HG03066 (cell line): ENCODE results near the gene RABGAP1.
A peak's percentile ranks its signal among the peaks of the same experiment; 100 is the strongest.

Experiments used
- ATAC-seq: cut with Tn5 transposase; IDR thresholded peaks from one replicate; pipeline ENCODE4 v1.9.1; 2021; ENCODE audit warnings: low read depth; ENCODE audit not compliant: unreplicated experiment

Gene RABGAP1

DNA sequence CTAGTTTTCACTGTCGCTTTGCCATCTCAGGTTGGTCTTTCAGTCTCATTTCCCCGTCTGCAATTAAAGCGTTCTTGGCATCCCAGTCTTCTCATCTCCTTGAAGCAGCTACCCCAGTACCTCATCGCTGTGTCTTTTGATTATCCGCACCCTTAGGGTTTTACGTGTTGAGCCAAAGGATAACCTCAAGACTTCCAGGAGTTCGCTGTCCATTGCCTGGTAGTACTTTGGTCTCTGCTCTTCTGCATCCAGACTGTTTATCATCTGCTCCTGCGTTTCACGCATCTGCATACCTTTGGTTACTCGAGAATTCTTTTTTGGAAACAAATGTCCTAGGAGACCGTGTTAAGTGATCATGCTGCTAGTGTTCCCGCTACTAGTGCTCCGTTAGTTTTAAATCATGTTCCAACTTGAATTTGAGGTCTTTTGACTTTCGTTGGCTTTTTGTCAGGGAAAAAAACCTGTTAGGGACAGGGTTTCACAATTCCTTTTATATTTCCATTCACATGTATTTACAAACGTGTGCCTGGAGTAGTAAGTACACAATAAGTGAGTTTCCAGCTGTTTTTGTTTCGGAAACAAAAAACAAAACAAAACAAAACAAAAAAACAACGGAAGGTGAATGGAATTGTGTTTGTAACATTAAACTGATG is 888 bp downstream of the RABGAP1 start:
- ATAC-seq, result no peak

DNA sequence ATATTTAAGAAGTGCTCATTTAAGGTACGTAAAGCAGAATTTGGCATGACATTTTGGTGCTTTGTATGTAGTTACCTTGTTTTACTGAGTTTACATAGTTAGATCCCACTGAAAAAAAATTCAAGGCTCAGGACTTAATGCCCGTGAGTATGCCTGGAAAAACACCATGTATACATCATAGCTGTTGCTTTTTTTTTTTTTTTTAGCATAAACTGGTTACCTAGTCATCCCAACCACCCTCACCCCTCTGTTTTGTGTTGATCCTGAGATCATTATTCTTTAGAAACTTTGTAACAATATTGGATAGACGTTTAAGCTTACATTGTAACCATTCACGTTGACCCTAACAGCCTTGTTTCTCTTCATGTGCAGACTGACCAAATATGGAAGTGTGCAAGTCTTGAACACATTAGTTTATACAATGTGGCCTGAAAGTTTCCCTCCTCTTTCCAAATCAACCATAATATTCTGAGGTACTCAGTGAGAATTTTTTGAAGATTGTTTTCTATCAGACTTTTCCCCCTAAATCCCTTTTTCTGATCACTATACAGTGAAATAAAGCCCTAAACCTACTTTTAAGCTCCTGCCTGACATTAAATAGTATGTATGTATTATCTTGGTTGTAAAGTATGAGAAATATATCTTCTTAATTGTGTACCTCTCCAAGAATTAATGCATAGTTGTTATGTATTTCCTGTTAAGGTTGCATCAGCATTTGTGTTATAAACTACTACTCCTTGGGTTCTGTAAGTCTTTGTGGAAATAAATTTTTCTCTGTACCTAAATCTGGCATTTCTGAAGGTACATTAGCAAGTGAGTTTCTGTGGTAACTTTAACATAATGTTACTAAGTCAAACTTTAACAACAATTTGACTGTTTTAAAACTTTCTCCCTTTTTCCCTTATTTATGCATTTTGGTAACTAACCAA is 4.4 kb downstream of the RABGAP1 start:
- no peak for ATAC-seq

DNA sequence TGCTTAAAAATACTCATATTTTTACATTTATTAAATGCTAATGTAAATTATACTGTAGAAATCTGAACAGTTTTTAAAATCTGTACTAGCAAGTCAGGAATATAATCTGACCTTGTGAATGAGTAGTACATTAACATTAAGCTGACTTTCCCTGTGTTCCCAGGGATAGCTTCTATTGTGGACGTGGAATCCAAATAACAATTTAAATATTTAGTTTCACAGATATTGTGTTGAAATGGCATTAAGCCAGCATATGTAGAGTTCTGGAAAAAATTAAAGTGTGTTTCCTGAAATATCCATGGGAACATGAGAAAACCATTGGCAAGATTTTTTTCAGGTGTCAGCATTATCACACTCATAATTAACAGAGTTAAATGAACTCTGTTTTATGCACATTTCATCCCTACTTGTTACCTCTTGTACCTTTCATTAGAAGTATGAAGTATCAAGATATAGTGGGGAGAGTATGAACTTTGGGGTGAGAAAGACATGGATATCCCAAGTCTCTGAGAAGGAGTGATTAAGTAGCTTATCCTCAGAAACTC is 5.7 kb downstream of the RABGAP1 start:
- ATAC-seq, result no peak

DNA sequence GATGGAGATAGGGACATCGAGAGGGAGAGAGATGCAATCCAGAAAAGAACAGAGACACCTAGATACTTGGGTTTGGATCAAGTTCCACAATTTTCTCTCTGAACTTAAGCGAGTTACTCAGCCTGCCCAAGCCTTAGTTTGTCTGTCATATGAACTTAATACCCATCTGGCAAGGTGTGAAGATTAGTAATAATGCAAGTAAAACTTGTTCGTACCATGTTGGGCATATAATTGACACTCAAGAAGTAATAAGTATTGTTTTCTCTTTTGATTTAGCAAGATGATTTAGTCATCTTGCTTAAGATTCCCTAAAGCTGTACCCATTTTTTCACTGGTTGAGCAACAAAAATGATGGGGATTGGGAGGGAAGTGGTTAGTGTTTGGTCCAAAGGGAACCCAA is 7.5 kb downstream of the RABGAP1 start:
- no peak for ATAC-seq

DNA sequence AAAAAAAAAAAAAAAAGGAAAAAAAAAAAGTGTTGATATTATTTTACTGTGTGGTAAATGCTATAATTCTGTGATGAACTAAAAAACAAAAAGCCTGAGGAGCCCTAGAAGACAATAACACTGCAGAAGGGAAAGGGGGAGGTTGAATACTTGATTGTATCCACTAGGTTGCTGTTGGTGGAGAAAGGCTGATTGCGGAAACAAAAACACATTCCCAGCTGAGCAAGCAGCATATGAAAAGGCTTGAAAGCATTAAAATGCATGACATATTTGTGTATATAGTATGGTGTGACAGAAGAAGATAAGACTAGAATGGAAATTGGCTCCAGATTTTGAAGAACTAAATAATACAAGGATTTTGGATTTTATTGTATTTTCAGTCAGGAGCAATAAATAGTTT is 8.9 kb downstream of the RABGAP1 start:
- no peak for ATAC-seq

DNA sequence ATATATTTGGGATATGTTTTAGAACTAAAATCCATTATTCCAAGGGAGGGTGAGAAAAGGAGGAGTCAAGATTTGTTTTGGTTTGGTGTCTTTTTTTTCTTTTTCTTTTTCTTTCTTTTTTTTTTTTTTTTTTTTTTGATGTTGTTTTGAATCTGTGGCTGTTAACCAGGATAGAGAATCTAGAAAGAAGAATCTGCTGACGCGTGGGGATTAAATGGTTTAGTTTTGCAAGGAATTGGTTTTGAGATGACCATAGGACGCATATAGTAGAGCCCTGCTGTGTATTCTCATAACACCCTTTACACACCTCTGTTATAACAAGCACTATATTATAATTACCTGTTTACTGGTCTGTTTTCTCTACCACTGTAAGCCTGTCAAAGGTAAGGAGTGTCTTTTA is 9.4 kb downstream of the RABGAP1 start:
- no peak for ATAC-seq

DNA sequence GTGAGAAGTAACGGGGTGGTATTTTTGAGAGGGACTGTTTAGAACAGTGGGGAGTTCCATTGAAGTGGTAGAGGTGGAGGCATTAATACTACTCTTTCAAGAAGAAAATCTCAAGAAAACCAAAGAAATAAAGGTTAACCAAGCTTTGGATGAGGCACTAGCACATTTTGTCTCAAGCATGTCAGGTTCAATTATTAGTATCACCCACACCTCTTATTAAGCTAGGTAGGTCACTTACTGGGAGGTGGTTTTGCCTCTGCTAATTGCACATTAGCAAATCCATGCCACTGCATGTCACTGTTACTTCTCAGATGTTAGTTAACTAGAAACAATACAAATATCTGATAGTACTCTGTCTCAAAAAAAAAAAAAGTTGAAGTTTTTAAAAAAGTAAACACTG is 10.2 kb downstream of the RABGAP1 start:
- no peak for ATAC-seq

DNA sequence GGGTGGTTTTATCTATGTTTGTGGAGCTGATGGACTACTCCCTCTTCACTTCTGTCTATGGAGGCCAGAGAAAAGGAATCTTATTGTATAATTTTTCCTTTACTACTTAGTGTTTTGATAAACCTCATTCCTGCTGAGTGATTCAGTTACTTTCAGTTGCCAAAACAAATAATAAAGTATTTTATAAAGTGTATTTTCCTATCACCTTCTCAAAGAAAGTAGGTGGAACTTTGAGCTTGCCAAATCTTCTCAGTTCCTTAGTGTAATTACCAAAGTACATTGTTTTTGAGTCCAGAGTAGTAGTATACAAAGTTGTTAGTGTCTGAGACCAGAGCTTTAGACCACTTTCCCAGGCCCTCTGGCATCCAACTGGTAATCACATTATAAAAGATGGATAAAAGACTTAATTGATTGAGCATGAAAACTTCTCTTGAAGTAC is 13.5 kb downstream of the RABGAP1 start:
- no peak for ATAC-seq

DNA sequence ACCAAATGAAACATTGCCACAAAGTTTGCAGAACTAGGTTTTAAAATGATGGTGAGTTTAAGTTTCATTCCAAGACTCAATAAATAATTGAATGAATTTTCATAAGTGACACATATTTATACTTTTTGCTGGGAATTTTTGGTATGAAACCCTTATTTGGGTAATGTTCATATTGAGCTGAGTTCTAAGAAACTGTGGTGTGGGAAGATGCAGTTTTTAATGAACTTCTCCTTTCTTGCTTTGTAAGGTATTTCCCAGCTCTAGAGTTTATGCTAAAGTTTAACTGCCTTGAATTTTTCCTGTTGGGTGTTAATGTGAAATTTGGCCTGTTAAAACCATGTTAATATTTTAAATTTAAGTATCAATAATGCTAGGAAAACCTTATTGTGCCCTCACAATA is 15.1 kb downstream of the RABGAP1 start:
- no peak for ATAC-seq

DNA sequence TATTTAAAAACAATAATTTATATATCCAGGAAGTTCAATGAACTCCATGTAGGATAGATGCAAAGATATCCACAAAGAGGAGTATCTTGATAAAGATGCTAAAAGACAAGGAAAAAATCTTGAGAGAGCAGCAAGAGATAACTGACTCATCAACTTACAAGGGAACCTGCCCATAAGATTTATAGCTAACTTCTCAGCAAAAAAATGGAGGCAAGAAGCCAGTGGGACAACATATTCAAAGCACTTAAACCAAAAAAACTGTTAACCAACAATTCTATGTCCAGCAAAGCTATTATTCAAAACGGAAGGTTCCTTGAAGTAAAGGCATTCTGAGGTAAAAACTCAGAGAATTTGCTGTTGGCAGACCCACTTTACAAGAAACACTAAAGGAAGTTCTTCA is 20.3 kb downstream of the RABGAP1 start:
- no peak for ATAC-seq

DNA sequence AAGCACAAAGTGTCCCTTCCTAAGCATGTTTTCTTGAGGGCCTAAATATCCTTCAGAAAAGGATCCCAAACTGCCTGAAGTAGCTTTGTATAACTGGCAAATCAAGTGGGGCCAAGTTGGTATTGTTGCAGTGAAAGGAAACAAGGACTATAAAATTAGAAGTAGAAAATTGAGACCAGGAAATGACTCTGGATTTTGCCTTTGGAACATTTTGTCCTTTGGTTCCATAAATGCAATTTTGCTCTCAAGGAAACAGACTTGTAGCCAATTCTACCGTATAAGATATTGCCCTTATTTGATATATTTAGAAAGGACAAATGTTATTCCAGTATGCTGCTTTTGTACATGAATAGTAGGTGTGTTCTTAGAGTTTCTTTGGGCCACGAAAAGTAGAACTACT is 34.4 kb downstream of the RABGAP1 start:
- ATAC-seq, result no peak

DNA sequence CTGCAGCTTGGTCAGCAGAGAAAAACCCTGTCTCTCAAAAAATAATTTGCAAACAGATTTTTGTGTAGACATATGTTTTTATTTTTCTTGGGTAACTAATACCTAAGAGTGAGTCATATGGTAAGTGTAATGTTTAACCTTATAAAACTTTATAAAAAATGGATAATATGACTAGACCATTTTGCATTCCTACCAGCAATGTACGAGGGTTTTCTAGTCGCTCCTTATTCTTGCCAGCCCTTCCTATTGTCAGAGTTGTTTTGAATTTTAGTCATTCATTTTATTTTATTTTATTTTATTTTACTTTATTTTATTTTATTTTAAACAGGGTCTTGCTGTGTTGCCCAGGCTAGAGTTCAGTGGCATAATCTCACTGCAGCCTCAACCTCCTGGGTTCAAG is 37.8 kb downstream of the RABGAP1 start:
- no peak for ATAC-seq

DNA sequence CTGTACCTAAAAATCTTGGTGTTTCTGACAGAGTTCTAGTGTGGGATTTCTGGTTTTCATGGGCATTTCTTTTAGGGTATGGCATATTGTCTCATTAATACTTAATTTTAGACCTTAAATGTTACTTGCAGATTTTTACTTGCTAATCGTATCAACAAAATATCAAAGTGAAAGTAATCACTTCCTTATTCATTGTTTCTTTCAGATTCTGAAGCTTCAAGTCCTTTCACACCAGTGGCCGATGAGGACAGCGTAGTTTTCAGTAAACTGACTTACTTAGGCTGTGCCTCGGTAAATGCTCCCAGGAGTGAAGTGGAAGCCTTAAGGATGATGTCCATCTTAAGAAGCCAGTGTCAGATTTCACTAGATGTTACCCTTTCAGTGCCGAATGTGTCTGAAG is 45.2 kb downstream of the RABGAP1 start:
- ATAC-seq, result no peak

DNA sequence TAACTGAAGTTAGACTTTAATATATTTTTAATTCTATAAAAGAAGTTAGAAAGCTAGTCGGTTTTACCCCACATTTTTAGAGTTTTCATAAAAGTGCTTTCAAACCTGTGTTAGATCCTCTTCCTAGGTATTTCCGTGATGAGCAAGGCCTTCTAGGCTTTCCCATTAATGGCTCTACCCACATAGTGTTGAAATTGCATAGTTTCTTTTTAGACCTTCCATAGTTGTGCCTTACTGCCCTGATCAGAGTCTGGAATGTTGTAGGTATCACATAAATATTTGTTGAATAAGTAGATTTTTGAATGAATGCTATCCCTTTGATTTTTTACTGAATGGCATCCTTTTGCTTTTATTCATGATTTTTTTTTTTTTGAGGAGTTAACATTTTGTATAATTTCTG is 47.3 kb downstream of the RABGAP1 start:
- no peak for ATAC-seq

DNA sequence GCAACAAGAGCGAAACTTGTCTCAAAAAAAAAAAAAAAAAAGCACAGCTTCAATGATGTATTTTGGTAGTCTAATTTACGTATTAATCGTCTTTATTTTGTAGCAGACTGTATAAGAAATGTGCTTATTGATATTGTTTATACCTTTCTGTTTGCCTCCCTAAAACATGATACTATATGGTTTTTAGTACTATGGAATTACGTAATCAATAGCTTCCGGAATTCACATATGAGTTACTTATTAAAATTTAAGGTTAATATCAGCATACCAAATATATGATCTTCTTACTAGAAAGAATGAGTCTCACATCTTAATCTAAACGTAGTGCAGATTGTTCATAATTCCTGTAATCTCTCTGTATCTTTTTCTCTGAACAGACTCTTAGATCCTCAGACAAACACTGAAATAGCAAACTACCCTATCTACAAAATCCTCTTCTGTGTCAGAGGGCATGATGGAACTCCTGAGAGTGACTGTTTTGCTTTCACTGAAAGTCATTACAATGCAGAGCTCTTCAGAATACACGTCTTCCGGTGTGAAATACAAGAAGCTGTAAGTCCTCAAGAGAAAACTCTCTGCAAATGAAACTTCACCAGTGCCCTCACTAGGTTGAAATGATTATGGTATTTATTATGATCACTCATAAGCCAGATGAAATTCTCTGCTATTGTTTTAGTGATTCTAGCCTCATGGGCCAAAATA is 48.3 kb downstream of the RABGAP1 start:
- ATAC-seq, result peak; percentile 84

DNA sequence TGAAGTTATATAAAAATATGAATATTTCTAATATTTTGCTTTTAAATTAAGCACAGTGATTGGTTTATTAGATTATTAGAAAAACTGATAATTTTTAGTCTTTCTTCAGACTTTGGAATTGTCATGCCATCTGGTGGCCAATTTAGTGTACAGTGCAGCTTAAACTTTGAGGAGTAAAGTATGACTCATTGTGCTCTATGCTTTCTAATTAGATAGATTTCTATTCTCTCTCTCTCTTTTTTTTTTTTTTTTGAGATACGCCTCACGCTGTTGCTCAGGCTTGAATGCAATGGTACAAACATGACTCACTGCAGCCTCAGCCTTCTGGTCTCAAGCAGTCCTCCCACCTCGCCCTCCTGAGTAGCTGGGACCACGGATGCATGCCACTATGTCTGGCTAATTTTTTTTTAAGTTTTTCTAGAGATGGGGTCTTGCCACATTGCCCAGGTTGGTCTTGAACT is 50.6 kb downstream of the RABGAP1 start:
- ATAC-seq, result no peak

DNA sequence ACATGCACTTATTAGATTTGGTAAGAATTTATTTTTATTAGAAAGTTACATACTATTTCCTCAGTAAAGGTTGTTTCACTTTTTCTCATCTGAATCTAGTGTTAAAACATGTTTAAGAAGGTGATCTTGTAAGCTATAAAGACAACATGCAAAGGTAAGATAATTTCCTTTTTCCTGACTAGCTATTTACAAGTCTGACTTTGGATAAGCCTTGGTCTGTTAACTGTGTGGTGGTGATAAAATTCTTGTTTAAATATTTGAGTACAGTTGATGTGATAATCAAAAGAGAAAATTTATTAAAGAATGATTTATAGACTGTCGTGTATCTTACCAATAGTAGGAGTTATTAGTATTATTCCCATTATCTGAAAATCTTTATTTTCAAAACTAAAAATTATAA is 55.8 kb downstream of the RABGAP1 start:
- no peak for ATAC-seq

DNA sequence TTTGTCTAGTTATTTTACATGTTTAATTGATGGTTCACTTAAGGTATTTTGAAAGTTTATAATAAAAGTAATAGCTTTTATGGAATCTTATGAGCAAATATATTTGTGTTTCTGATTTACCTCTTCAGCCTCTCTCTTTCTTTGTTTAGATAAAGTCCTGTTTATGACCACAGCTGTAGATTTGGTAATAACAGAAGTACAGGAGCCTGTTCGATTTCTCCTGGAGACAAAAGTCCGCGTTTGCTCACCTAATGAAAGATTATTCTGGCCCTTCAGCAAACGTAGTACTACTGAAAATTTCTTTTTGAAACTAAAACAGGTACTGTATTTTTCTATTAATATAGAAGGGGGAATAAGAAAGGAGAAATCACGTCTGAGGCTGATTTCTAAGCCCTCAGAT is 57.6 kb downstream of the RABGAP1 start:
- no peak for ATAC-seq

DNA sequence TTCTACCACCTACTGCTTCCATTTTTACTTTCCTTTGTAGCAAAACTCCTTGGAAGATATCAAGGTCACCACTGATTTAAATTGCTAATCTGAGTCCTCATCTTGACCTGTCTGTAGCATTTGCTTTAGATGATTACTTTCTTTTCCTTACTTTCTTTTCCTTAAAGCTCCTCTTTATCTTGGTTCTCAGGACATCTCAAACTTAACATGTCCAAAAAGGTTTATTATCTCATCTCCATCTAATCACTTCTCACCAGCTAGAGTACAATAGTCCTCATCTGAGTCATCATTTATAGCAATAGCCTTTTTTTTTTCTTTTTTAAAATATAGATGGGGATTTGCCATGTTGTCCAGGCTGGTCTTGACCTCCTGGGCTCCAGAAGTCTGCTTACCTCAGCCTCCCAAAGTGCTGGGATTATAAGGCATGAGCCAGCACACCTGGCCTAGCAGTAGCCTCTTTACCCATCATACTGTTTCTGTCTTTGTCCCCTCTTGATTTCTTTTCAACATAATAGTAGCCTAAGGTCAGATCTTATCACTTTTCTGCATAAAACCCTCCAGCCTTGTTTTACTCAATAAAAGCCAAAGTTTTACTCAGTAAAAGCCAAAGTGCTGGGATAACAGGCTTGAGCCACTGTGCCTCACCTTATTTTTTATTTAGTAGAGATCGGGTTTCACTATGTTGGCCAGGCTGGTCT is 59.7 kb downstream of the RABGAP1 start:
- no peak for ATAC-seq

DNA sequence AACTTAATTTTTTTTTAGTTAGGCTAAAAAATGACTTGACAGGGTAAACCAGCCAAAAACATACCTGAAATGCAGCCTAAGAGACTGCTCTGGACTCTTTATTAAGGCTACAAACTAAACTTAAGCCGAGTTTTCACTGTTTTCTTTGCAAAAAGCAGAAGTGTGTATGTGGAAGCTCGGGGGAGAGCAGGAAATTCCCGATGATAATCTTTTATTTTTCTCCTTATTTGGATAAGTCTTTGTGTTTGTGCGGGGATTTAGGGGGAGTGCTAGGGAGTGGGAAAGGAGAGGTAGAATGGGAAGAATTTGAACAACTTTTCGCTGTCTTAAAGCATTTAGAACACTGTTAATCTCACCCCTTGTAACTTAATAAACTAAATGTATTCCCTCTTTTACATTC is 61.9 kb downstream of the RABGAP1 start:
- ATAC-seq, result no peak
